Spleen (tissue), 11 donors: Measurements from ENCODE around the gene DYSF. TPM values are rescaled to one million over a fixed set of nuclear protein-coding genes. Genes with fewer than 3 reads are reported as not detected.

Experiments used
- DNase-seq: peaks from one replicate; pipeline ENCODE4 v3.0.0-alpha.2; 2020
- H3K27ac ChIP-seq, 8 donors: fragments of 200-600 bp; sonication (generic) in 7 of 8; 1 replicate in 4 of 8; 2 replicates in 4 of 8; pipeline versions ENCODE4 v1.5.0 to v1.8.0; 2016 to 2021; ENCODE audit warnings: inconsistent platforms in 4 of 8, mild to moderate bottlenecking in 4 of 8, moderate library complexity in 1 of 8
- H3K27me3 ChIP-seq, 7 donors: fragments of 200-600 bp; sonication (generic) in 6 of 7; replicated peaks in 1 of 7; 1 replicate in 4 of 7; 2 replicates in 3 of 7; pipeline versions ENCODE4 v1.5.0 to v1.8.0; 2016 to 2021; ENCODE audit warnings: inconsistent platforms in 3 of 7, mild to moderate bottlenecking in 1 of 7
- H3K36me3 ChIP-seq, 6 donors: fragments of 200-600 bp; sonication (generic) in 5 of 6; 1 replicate in 4 of 6; 2 replicates in 2 of 6; pipeline versions ENCODE4 v1.5.0 to v1.8.0; 2016 to 2021; ENCODE audit warnings: inconsistent platforms in 2 of 6
- H3K4me1 ChIP-seq, 6 donors: fragments of 200-600 bp; sonication (generic) in 5 of 6; 1 replicate in 3 of 6; 2 replicates in 3 of 6; pipeline versions ENCODE4 v1.5.0 to v1.8.0; 2016 to 2021; ENCODE audit warnings: inconsistent platforms in 3 of 6
- H3K4me3 ChIP-seq, 8 donors: fragments of 200-600 bp; sonication (generic) in 7 of 8; 1 replicate in 4 of 8; 2 replicates in 4 of 8; pipeline versions ENCODE4 v1.5.0 to v1.8.0; 2016 to 2021; ENCODE audit warnings: inconsistent platforms in 4 of 8, mild to moderate bottlenecking in 4 of 8, moderate library complexity in 2 of 8
- H3K9me3 ChIP-seq, 8 donors: fragments of 200-600 bp; sonication (generic) in 7 of 8; 1 replicate in 4 of 8; 2 replicates in 4 of 8; pipeline versions ENCODE4 v1.5.0 to v1.8.0; 2016 to 2021; ENCODE audit warnings: inconsistent platforms in 4 of 8
- POLR2A ChIP-seq, 3 donors: fragments of 450-650 bp; IDR thresholded peaks; one replicate each; pipeline ENCODE4 v1.5.1; 2017; ENCODE audit warnings: antibody characterized with exemption in 3 of 3, mild to moderate bottlenecking in 1 of 3
- POLR2AphosphoS5 ChIP-seq, 3 donors: sonication (generic); formaldehyde crosslinking; IDR thresholded peaks; one replicate each; pipeline ENCODE4 v1.5.1; 2017; ENCODE audit warnings: antibody characterized with exemption in 3 of 3
- WGBS, 5 donors: extraction: QIAGEN DNeasy Blood & Tissue Kit in 3 of 5; methylation state at CpG; one replicate each; pipeline versions ENCODE4 v1.1.5 to v1.1.7; 2013 to 2018; 5-methylcytosine and 5-hydroxymethylcytosine counted together
- intact Hi-C: fragments of 100-400 bp; cut with DNase I; formaldehyde crosslinking; loops from one replicate; pipeline ENCODE4 v1.15.0; 2023; ENCODE audit warnings: low total_unique reads
- polyA plus RNA-seq, 3 donors: library from polyadenylated mRNA; stranded (reverse); fragments of 200-250 nt; gene quantifications; one replicate each; pipeline ENCODE4 v1.2.1, GENCODE V29; 2013
- total RNA-seq, 7 donors: library from RNA; depleted of rRNA in 3 of 7; stranded (reverse); fragments of >200 nt in 3 of 7; fragmentation: NEBNext Ultra II Directional in 4 of 7; extraction: Animal tissue kit (Norgen Biotek cat#: 25700) in 4 of 7; gene quantifications; one replicate each; pipeline versions ENCODE4 v1.1.0 to v1.2.1, GENCODE V29; 2016 to 2021
- TF ChIP-seq, protein P1 (sequence below), 11 experiments: fragments of 200-600 bp in 7 of 11; fragments of 450-650 bp in 4 of 11; sonication (generic) in 4 of 11; IDR thresholded peaks in 8 of 11; conservative IDR thresholded peaks in 3 of 11; 1 replicate in 7 of 11; 2 replicates in 4 of 11; pipeline versions ENCODE4 v1.4.0 to v1.8.0; 2016 to 2021; ENCODE audit warnings: antibody characterized with exemption in 11 of 11, inconsistent platforms in 4 of 11, mild to moderate bottlenecking in 1 of 11
- donor health status: healthy with polysubstance abuse.
- donor health status: DM: no; HTN: no; CAD: no; lungs with moderate emphysema.
- donor health status: DM: no; HTN: no; CAD: no.
- donor health status: Bipolar disorder and iron deficiency.
- donor health status: healthy.
- donor health status: DM: no; HTN: no; CAD: no.
- donor health status: DM: yes; HTN: yes; CAD: no.

The DYSF gene
- total and polyA plus RNA-seq, 10 donors = 4.0 to 287 (median 124) TPM

GRCh38 chr2:71558300-71559051 is 105.1 kb downstream of the DYSF start:
- TF ChIP-seq POLR2AphosphoS5 (IDR thresholded peaks at IDR 0.05) (no peak), POLR2A (IDR thresholded peaks at IDR 0.05) (no peak)
- TF ChIP-seq, protein P1, sequence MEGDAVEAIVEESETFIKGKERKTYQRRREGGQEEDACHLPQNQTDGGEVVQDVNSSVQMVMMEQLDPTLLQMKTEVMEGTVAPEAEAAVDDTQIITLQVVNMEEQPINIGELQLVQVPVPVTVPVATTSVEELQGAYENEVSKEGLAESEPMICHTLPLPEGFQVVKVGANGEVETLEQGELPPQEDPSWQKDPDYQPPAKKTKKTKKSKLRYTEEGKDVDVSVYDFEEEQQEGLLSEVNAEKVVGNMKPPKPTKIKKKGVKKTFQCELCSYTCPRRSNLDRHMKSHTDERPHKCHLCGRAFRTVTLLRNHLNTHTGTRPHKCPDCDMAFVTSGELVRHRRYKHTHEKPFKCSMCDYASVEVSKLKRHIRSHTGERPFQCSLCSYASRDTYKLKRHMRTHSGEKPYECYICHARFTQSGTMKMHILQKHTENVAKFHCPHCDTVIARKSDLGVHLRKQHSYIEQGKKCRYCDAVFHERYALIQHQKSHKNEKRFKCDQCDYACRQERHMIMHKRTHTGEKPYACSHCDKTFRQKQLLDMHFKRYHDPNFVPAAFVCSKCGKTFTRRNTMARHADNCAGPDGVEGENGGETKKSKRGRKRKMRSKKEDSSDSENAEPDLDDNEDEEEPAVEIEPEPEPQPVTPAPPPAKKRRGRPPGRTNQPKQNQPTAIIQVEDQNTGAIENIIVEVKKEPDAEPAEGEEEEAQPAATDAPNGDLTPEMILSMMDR (IDR thresholded peaks at IDR 0.05 in 8 of 11, conservative IDR thresholded peaks at IDR 0.05 in 3 of 11) = no peak
- Histone ChIP-seq H3K9me3 (no peaks in the 10 kb centered on the region), H3K36me3 (peaks cover 0 to 100% (median 28%) of the 10 kb centered on the region in 6 donors), H3K4me3 (no peak overlapping the region), H3K27ac (no peak overlapping the region), H3K4me1 (peaks cover 0 to 6% (median 0%) of the 10 kb centered on the region in 6 donors), H3K27me3 (no peaks in the 10 kb centered on the region)
- DNase-seq = peak; percentile 65
- intact Hi-C loops = no loop called here
- WGBS, 5 donors = 80 to 93% (median 82%) methylated on average over 5 to 10 of the region's 10 CpGs

DNA sequence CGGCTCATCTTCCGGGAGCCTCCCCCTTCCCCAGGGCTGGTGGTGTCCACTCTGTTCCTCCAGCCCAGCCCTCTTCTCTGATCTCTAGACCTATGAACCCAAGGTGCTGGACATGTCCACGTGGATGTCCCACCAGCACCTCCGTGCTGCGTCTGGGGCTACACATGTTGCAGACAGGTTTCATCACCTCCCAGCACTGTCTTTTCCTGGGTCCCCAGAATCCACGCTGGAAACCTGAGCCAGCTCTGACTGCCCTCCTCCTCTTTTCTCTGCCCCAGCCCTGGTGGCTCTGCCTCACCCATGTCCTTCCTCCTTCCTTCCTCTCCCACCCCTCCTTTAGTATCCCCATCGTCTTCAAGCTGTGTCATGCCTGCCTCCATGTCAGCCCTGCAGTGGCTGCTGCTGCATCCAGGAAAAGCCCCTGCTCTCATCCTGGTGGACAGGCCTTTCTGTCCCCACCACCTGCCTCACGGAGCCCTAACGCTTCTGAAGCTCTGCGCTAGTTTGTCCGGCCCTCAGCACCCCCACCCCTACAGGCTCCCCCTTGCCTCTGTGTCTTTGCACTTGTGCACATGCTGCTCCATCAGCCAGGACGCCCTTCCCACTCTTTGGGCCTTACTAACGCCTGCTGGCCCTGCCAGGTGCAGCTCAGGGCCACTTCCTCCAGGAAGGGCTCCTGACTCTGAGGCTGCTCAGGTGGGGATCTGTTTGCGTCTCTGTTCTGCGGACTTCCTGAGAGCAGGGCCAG is 105.9 kb downstream of the DYSF start:
- no peak overlapping the region for H3K4me3 ChIP-seq
- 70 to 87% (median 81%) methylated on average over 15 of the region's 15 CpGs for WGBS, 5 donors
- DNase-seq = no peak
- H3K4me1 ChIP-seq = peaks cover 0 to 6% (median 0%) of the 10 kb centered on the region in 6 donors
- intact Hi-C loops = no loop called here
- H3K9me3 ChIP-seq = no peaks in the 10 kb centered on the region
- TF ChIP-seq POLR2A (IDR thresholded peaks at IDR 0.05) (no peak), POLR2AphosphoS5 (IDR thresholded peaks at IDR 0.05) (no peak)
- TF ChIP-seq, protein P1 (IDR thresholded peaks at IDR 0.05 in 8 of 11, conservative IDR thresholded peaks at IDR 0.05 in 3 of 11) = no peak
- no peaks in the 10 kb centered on the region for H3K27me3 ChIP-seq
- peaks cover 0 to 100% (median 26%) of the 10 kb centered on the region in 6 donors for H3K36me3 ChIP-seq
- no peak overlapping the region for H3K27ac ChIP-seq

GRCh38 chr2:71559828-71560637 is 106.7 kb downstream of the DYSF start:
- Histone ChIP-seq H3K4me1 (peaks cover 0 to 6% (median 0%) of the 10 kb centered on the region in 6 donors), H3K4me3 (no peak overlapping the region), H3K27ac (no peak overlapping the region), H3K9me3 (no peaks in the 10 kb centered on the region), H3K36me3 (peaks cover 0 to 100% (median 26%) of the 10 kb centered on the region in 6 donors), H3K27me3 (no peaks in the 10 kb centered on the region)
- WGBS, 5 donors = 83 to 89% (median 87%) methylated on average over 26 to 31 of the region's 31 CpGs
- no peak for TF ChIP-seq POLR2AphosphoS5 (IDR thresholded peaks at IDR 0.05)
- TF ChIP-seq POLR2A (IDR thresholded peaks at IDR 0.05) = no peak
- TF ChIP-seq, protein P1 (IDR thresholded peaks at IDR 0.05 in 8 of 11, conservative IDR thresholded peaks at IDR 0.05 in 3 of 11) = no peak
- no peak for DNase-seq
- intact Hi-C loops = no loop called here
